K562 (cell line): ENCODE measurements around the gene PRKD2. TPM values are rescaled to one million over a fixed set of nuclear protein-coding genes. Genes with fewer than 3 reads are reported as not detected.

ENCODE experiments used
- ARHGAP35 ChIP-seq: fragments of 450-650 bp; IDR thresholded peaks from 2 replicates; pipeline ENCODE4 v1.6.1; 2018; ENCODE audit not compliant: partially characterized antibody
- ATF3 ChIP-seq, 2 experiments: fragments of 450-650 bp in 1 of 2; sonication (generic) in 1 of 2; formaldehyde crosslinking in 1 of 2; IDR thresholded peaks in 1 of 2; conservative IDR thresholded peaks in 1 of 2; 2 replicates each; pipeline versions ENCODE4 v1.6.1 to v1.8.1; 2016 to 2023; ENCODE audit warnings: mild to moderate bottlenecking in 2 of 2, moderate library complexity in 2 of 2, inconsistent platforms in 1 of 2, missing genetic modification reagents in 1 of 2
- CBX2 ChIP-seq: fragments of 200-600 bp; sonication (generic); IDR thresholded peaks from one replicate; pipeline ENCODE4 v1.6.1; 2012; ENCODE audit warnings: mild to moderate bottlenecking, low read length, inconsistent platforms; ENCODE audit not compliant: insufficient read depth, poor library complexity, severe bottlenecking
- CREBBP ChIP-seq: IDR thresholded peaks from one replicate; pipeline ENCODE4 v1.6.1; 2012; ENCODE audit warnings: low read depth, mild to moderate bottlenecking, control low read depth, inconsistent platforms, low read length
- E2F6 ChIP-seq, 2 experiments: IDR thresholded peaks; 2 replicates each; pipeline ENCODE4 v1.6.1; 2011; ENCODE audit warnings: borderline replicate concordance in 1 of 2, control low read depth in 1 of 2, low read depth in 1 of 2, low read length in 1 of 2, mild to moderate bottlenecking in 1 of 2, mixed read lengths in 1 of 2, moderate library complexity in 1 of 2; ENCODE audit not compliant: insufficient read depth in 1 of 2, insufficient read length in 1 of 2, poor library complexity in 1 of 2, severe bottlenecking in 1 of 2; ENCODE audit errors: extremely low read depth in 1 of 2
- ELK3 ChIP-seq: fragments of 450-650 bp; formaldehyde crosslinking; IDR thresholded peaks from 2 replicates; pipeline ENCODE4 v1.4.0; 2020; ENCODE audit warnings: mild to moderate bottlenecking
- ETV6 ChIP-seq, 3 experiments: fragments of 150-350 bp in 1 of 3; sonication (generic) in 1 of 3; formaldehyde crosslinking in 1 of 3; IDR thresholded peaks; 2 replicates each; pipeline versions ENCODE4 v1.6.1 to v1.8.0; 2014 to 2022; ENCODE audit warnings: borderline replicate concordance in 2 of 3, low read depth in 2 of 3, antibody characterized with exemption in 1 of 3, low read length in 1 of 3, mild to moderate bottlenecking in 1 of 3, missing genetic modification reagents in 1 of 3
- FUS ChIP-seq: fragments of 200-400 bp; formaldehyde crosslinking; optimal IDR thresholded peaks from 2 replicates; pipeline ENCODE3; 2017; ENCODE audit warnings: low read depth, low read length
- HIVEP1 ChIP-seq: fragments of 250-450 bp; sonication (Bioruptor Pico); IDR thresholded peaks from 2 replicates; pipeline ENCODE4 v1.4.0; 2020; ENCODE audit warnings: mild to moderate bottlenecking
- JUN ChIP-seq, 2 experiments: sonication (generic) in 1 of 2; formaldehyde crosslinking in 1 of 2; IDR thresholded peaks; 2 replicates each; pipeline versions ENCODE4 v1.6.1 to v1.8.0; 2012 to 2022; ENCODE audit warnings: borderline replicate concordance in 2 of 2, mild to moderate bottlenecking in 2 of 2, improper control_type of control experiment in 1 of 2, low read depth in 1 of 2, low read length in 1 of 2, missing genetic modification reagents in 1 of 2
- L3MBTL2 ChIP-seq: fragments of 450-650 bp; IDR thresholded peaks from 2 replicates; pipeline ENCODE4 v1.6.1; 2016; ENCODE audit warnings: mild to moderate bottlenecking, moderate library complexity
- MAX ChIP-seq: sonication (generic); formaldehyde crosslinking; IDR thresholded peaks from 2 replicates; pipeline ENCODE4 v1.9.0; 2022; ENCODE audit warnings: mild to moderate bottlenecking, missing genetic modification reagents
- MEF2A ChIP-seq: IDR thresholded peaks from 2 replicates; pipeline ENCODE4 v1.6.1; 2011; ENCODE audit warnings: low read depth, mild to moderate bottlenecking, low read length, moderate library complexity; ENCODE audit not compliant: control insufficient read depth
- POLR2G ChIP-seq: fragments of 200-400 bp; formaldehyde crosslinking; IDR thresholded peaks from 2 replicates; pipeline ENCODE4 v1.6.1; 2017; ENCODE audit warnings: low read depth, mild to moderate bottlenecking, antibody characterized with exemption, low read length, moderate library complexity
- SMARCA4 ChIP-seq: fragments of 450-650 bp; IDR thresholded peaks from 2 replicates; pipeline ENCODE4 v1.6.1; 2016
- SP2 ChIP-seq: IDR thresholded peaks from 2 replicates; pipeline ENCODE4 v1.6.1; 2011; ENCODE audit warnings: mild to moderate bottlenecking, low read depth, low read length, moderate library complexity; ENCODE audit not compliant: poor library complexity, severe bottlenecking; ENCODE audit errors: extremely low read depth
- TBP ChIP-seq: optimal IDR thresholded peaks from 2 replicates; pipeline ENCODE3; 2011; ENCODE audit warnings: low read depth, low read length, improper control_type of control experiment
- YY1 ChIP-seq, 3 experiments: IDR thresholded peaks; 2 replicates each; pipeline ENCODE4 v1.6.1; 2011; ENCODE audit warnings: low read length in 2 of 3, mild to moderate bottlenecking in 2 of 3, moderate library complexity in 2 of 3, borderline replicate concordance in 1 of 3, control low read depth in 1 of 3, low read depth in 1 of 3; ENCODE audit not compliant: insufficient read depth in 3 of 3, insufficient replicate concordance in 2 of 3, control insufficient read depth in 1 of 3, insufficient read length in 1 of 3; ENCODE audit errors: extremely low read depth in 1 of 3
- ZBTB8A ChIP-seq: fragments of 450-650 bp; IDR thresholded peaks from 2 replicates; pipeline ENCODE4 v1.6.1; 2018; ENCODE audit warnings: mild to moderate bottlenecking, moderate library complexity; ENCODE audit not compliant: partially characterized antibody
- ZNF511 ChIP-seq: sonication (generic); formaldehyde crosslinking; IDR thresholded peaks from 2 replicates; pipeline ENCODE4 v1.8.0; 2022; ENCODE audit warnings: mild to moderate bottlenecking, missing genetic modification reagents
- polyA plus RNA-seq, 8 experiments: library from polyadenylated mRNA; depleted of rRNA in 4 of 8; stranded (reverse) in 5 of 8; unstranded in 3 of 8; fragments of >200 nt; fragmentation: Nextera tagmentation in 2 of 8; fragmentation: Illumina TruSeq in 1 of 8; extraction: Ambion mirVana in 2 of 8; extraction: Trizol in 1 of 8; gene quantifications; 2 replicates each; pipeline versions ENCODE4 v1.2.1 to v1.2.3, GENCODE V29; 2011 to 2014; ENCODE audit warnings: inconsistent platforms in 1 of 8, missing spikeins in 1 of 8
- total RNA-seq, 7 experiments: library from RNA; depleted of rRNA in 6 of 7; stranded (reverse); fragments of >200 nt in 6 of 7; fragmentation: Illumina TruSeq in 2 of 7; extraction: Trizol in 2 of 7; gene quantifications; 2 replicates each; pipeline versions ENCODE4 v1.2.1 to v1.2.3, GENCODE V29; 2011 to 2021; ENCODE audit warnings: low replicate concordance in 1 of 7

PRKD2 gene
- total and polyA plus RNA-seq, 9 of the 15 experiments (the other 6 are each of a cell fraction or from before 2014, with no cell fraction given) = 1.8 to 60.0 (median 15.0) TPM

- no peak for TF ChIP-seq HIVEP1
- TF ChIP-seq E2F6 (IDR thresholded peaks at IDR 0.05; ENCODE audit: borderline replicate concordance in 1 of 2, extremely low read depth in 1 of 2, insufficient read depth in 1 of 2, insufficient read length in 1 of 2, low read depth in 1 of 2, low read length in 1 of 2, poor library complexity in 1 of 2, severe bottlenecking in 1 of 2) = peak in 1 of 2 experiments; percentile 23
- peak in 1 of 3 experiments; percentile 21 for TF ChIP-seq YY1 (IDR thresholded peaks at IDR 0.05; ENCODE audit: borderline replicate concordance in 1 of 3, control insufficient read depth in 1 of 3, extremely low read depth in 1 of 3, insufficient read depth in 3 of 3, insufficient read length in 1 of 3, insufficient replicate concordance in 2 of 3, low read depth in 1 of 3, low read length in 2 of 3)
- no peak for TF ChIP-seq CBX2
- TF ChIP-seq SMARCA4 = no peak
- no peak for TF ChIP-seq JUN (IDR thresholded peaks at IDR 0.05; ENCODE audit: borderline replicate concordance, low read depth, low read length)
- TF ChIP-seq JUN (CRISPR knock-in tag; IDR thresholded peaks at IDR 0.05; ENCODE audit: borderline replicate concordance) = 0 out of 2 replicates have a peak, but pooled peaks have one; percentile 31
- peak; percentile 24; the same call in 1 of the 2 replicates for TF ChIP-seq MAX
- TF ChIP-seq ATF3 (IDR thresholded peaks at IDR 0.05) = no peak
- TF ChIP-seq ATF3 (CRISPR knock-in tag; conservative IDR thresholded peaks at IDR 0.05) = no peak
- no peak for TF ChIP-seq ARHGAP35
- TF ChIP-seq ZNF511 (CRISPR knock-in tag) = 0 out of 2 replicates have a peak, but pooled peaks have one; percentile 9
- TF ChIP-seq ZBTB8A = no peak
- TF ChIP-seq ELK3 (CRISPR knock-in tag) = no peak
- peak; percentile 55 for TF ChIP-seq SP2
- TF ChIP-seq TBP = no peak
- 0 out of 2 replicates have a peak, but pooled peaks have one; percentile 4 for TF ChIP-seq MEF2A
- TF ChIP-seq ETV6 (IDR thresholded peaks at IDR 0.05; ENCODE audit: borderline replicate concordance in 1 of 2, low read depth in 2 of 2, low read length in 1 of 2) = no peak
- TF ChIP-seq ETV6 (CRISPR knock-in tag; IDR thresholded peaks at IDR 0.05; ENCODE audit: borderline replicate concordance) = no peak
- no peak; the same call in 1 of the 2 replicates for TF ChIP-seq L3MBTL2
- no peak for TF ChIP-seq FUS
- TF ChIP-seq POLR2G = peak; percentile 73
- TF ChIP-seq CREBBP = no peak
Observed at GRCh38 chr19:46717034-46717715, at the start of gene PRKD2 (continued).
